SHP77 (cell line): ENCODE results near the gene PTDSS2.
A peak's percentile ranks its signal among the peaks of the same experiment; 100 is the strongest.
"Not testable (repeated sequence)": the region's sequence is repeated elsewhere in the genome, so short reads cannot be mapped to it uniquely, and the experiment has no call there.

ENCODE experiments used
- DNase-seq, 2 experiments: peaks; one replicate each; lab custom pipeline; 2025; lab: John Stamatoyannopoulos, UW

PTDSS2 gene

DNA sequence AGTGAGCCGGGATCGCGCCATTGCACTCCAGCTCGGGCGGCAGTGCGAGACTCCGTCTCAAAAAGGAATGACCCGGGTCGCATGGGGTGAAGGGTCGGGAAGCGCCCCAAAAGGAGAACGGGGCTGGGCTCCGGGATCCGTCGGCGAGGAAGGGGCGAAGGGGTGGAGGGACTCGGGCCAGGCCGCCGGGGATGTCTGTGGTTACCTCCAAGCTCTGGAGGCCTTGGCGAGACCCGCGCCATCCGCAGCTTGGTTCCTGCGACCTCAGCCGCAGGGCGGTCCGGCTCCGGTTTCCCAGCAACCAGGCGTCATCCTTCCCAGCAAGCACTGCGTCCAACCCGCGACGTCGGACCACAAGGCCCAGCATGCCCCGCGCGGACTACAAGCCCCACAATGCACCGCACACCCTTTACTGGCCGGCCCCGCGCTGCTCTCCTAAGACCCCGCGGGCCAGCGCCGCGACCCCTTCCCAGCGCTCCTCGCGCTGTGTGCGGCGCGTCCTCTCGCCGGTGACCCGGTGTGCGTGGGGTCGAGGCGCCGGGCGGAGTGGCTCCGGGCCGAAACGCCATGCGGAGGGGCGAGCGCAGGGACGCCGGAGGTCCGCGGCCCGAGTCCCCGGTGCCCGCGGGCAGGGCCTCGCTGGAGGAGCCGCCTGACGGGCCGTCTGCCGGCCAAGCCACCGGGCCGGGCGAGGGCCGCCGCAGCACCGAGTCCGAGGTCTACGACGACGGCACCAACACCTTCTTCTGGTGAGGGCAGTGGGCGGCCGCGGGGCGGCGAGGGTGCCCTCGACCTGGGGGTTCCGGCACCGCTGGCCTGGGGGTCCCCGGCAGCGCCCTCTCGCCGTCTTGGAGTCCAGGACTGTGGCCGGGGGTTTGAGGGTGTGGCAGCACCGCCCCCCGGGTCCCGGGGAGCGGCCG is at the start of gene PTDSS2:
Gene PTDSS2, plus strand, starts transcription at position 391 of the 920 bp plus-strand sequence. Its CDS starts 177 bp downstream, at position 568.
- DNase-seq, result peak; percentile 75 to 94

DNA sequence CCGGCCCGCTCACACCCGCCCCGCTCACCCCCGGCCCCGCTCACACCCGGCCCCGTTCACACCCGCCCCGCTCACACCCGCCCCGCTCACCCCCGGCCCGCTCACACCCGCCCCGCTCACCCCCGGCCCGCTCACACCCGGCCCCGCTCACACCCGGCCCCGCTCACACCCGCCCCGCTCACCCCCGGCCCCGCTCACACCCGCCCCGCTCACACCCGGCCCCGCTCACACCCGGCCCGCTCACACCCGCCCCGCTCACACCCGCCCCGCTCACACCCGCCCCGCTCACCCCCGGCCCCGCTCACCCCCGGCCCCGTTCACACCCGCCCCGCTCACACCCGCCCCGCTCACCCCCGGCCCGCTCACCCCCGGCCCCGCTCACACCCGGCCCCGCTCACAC is 48.9 kb upstream of the PTDSS2 start:
- not testable (repeated sequence) for DNase-seq

DNA sequence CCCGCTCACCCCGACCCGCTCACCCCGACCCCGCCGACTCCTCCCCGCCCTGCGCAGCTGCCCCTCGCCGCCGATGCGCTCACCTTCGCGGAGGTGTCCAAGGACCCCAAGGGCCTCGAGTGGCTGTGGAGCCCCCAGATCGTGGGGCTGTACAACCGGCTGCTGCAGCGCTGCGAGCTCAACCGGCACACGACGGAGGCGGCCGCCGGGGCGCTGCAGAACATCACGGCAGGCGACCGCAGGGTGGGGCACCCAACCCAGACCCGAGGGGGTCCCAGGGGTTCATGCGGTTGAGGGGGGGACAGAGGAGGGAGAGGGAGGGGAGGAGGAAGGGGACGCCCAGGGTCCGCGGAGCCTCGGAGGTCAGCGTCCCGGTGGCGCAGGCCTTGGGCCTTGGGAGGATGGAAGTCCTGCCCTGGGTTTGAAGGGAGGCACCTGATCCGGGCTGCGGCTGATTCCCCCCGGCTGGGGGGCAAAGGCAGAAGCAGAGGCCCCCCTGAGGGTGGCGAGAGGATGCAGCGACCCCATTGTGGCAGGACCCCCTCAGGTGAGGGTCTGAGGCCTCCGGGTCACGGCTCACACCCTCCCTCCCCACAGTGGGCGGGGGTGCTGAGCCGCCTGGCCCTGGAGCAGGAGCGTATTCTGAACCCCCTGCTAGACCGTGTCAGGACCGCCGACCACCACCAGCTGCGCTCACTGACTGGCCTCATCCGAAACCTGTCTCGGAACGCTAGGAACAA is 46.9 kb upstream of the PTDSS2 start:
- DNase-seq, result no peak

DNA sequence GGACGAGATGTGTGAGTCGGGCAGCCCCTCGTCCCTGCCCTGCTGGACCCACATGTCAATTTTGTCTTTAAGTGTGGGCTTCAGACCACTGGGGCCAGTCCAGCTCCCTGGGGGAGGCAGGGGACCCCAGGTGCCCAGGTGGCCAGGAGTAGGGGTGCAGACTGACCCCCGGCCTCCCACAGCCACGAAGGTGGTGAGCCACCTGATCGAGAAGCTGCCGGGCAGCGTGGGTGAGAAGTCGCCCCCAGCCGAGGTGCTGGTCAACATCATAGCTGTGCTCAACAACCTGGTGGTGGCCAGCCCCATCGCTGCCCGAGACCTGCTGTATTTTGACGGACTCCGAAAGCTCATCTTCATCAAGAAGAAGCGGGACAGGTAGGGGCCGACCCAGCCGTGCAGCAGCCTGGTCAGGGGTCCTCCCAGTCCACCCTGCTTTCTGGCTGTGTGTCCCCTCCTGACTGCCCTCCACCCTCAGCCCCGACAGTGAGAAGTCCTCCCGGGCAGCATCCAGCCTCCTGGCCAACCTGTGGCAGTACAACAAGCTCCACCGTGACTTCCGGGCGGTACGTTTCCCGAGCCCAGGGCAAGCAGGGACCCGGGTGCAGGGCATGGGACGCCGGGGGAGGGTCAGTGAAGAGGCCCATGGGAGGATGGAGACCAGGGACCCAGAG is 46.2 kb upstream of the PTDSS2 start:
- no peak for DNase-seq

DNA sequence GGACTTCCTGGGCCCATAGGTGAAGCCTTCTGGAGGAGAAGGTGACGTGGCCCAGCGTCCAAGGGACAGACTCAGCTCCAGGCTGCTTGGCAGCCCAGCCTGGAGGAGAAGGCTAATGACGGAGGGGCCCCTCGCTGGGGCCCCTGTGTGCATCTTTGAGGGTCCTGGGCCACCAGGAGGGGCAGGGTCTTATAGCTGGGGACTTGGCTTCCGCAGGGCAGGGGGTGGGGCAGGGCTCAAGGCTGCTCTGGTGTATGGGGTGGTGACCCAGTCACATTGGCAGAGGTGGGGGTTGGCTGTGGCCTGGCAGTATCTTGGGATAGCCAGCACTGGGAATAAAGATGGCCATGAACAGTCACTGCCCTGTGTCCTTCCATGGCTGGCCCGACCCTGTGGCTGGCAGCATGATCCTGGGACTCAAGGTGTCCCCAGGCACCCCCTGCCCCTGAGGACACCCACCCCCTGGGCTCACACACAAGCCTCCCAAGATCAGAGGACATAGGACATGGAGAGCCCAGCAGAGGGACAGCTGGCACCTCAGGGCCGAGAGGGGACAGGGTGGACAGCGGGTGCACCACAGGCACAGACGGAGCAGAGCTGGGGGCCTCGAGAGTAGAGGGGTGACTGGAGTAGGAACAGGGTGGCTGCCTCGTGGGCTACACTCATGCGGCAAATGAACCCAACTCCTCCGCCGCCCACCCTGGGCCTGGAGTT is 45.4 kb upstream of the PTDSS2 start:
- DNase-seq, result no peak

DNA sequence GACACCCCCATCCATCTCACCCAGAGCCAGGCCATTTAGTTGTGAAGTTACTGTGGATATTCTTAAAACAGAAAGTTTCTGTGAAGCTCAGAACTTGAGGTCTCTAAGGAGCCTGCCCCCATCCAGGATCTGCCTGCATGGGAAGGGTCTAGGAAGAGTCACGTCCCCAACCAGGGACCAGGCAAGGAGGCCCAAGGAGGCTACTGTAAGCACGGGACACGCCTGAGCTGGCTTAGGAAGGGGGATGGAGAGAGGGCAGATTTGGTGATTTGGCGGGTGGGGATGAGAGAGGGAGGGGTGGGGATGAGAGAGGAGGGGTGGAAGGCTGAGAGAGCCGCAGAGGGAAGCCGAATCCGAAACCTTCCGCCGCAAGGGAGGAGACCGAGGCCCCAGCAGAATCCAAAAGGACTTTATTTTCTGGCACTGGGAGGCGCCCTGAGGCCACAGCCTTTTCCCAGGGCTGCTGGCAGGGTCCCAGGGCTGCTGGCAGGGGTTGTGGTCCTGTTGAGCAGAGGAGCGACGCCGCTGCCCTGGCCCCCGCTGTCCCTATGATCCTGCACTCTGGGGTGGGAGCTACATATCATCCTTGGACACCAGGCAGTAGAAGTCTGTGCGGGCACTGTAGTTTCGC is 44.6 kb upstream of the PTDSS2 start:
- DNase-seq, result no peak

DNA sequence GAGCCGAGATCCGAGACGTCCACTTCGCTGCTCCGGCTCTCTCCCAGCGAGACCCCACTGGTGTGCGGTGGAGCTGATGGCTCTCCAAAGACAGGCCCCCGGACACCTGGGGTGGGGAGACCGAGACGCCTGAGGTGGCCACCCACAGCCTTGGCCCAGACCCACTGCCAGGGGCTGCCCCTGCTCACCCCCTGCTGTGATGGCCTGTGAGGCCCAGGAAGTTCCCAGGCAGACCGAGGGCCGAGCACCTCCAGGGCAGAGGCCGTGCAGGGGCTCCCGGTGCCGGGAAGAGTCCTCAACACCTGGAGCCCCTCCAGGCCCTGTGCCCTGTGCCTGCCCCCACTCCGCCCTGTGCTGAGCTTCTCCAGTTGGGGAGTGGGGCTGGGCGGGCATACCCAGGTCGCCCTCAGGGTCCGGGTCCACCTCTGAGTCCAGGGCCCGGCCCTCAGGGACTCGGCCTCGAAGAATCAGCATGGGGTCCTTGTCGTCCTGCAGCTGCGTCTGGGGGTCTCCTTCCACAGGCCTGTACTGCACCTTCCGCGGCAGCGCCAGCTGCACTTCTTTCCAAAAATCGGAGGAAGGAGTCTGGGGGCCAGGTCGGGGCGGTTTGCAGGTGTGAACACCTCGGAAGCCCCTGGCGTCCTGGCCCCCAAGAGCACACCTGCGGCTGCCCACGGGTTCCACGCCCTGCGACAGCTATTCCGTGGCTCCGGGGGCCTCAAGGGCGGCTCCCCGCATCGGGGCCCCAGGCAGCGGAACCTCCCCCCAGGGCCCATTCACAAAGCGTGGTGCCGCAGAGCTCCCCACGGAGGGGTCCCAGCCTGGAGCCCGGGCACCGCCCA is 43.9 kb upstream of the PTDSS2 start:
- no peak for DNase-seq

DNA sequence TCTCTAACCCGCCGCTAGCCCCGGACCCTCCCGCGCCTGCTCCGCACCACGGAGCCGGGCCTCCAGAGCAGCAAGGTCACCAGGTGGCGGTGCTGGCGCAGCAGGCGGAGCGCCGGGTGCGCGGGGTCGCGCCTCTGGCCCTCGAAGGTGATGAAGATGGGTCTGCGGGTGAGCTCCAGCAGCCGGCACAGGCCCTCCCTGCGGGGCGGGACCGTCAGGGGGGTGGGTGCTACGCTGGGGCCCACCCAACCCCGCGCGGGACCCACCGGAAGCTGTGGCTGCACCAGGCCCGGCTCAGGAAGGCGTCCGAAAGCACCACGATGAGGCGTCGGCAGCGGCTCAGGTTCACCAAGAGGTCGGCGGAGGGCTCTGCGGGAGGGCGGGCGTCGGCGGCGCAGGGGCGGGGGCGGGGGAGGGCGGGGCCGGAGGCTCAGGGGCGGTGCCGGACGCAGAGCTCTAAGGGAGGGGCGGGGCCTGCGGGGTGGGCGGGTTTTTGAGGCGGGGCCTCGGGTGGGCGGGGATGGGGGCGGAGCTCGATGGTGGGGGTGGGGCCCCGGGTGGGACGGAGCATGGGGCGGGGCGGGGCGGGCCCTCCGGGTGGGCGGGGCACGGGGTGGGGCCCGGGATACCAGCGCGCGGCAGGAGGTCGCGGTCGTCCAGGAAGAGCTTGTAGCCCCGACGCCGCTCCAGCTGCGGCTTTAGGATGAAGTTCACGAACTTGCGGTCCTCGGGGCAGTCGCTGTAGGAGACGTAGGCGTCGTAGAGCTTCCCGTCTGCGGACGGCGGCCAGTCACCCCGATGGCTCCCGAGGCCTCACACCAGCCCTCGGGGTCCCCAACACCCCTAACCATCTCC is 43.1 kb upstream of the PTDSS2 start:
- DNase-seq, result peak in 1 of 2 experiments; percentile 43

DNA sequence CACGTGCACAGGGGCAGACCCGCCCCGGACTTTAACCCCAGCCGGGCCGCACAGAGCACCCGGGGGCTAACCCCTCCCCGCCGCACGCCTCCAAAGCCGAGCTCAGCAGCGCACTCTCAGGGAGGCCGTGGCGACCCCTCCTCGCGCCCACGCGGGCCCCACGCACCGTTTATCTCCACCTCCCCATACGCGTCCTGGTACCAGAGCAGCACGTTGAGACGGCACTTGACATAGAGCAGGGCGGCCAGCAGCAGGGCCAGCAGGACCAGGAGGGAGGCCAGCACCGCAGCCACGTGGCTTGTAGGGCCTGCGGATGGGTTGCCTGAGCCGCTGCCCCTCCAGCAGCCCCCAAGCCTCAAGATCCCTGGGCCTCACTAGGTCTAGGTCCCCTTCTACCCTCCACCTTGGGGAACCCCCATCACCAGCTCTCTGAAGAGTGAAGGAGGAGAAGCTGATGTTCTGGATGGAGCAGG is 42.4 kb upstream of the PTDSS2 start:
- no peak for DNase-seq

DNA sequence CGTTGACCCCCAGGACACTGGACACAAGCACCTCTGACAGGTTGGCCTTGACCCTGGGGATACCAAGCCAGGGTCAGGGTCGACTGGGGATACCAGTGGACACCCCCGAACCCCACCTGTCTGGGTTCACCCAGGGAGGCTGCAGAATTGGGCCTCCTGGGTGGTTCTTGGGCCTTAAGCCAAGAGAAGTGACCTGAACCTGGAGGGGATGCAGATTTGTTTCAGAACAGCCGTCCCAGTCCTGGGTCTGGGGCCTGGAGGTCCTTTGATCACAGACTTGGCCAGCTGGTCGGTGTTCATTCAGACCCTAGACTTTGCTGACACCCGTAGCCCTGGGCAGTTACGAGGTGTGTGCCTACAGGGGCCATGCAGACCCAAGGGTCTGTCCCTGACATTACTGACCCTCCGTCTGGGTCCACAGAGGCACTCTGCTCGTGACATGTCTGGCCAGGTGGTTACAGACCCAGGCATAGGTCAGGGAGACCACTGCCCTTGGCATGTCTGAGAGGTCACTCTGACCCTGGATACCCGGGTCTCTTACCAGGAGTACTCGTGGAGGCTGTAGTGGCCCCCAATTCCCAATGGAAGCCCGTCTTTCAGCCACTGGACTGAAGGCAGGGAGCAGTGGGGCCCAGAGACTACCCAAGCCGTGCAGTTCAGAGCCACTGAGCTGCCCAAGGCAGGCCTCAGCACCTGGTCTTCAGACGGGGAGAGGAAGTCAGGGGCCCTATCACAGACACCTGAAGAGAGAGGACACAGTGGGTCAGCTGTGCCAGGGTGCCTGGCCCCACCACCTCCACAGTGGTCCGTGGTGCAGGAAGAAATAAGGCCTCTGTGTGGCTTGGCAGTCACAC is 41.7 kb upstream of the PTDSS2 start:
- no peak for DNase-seq

DNA sequence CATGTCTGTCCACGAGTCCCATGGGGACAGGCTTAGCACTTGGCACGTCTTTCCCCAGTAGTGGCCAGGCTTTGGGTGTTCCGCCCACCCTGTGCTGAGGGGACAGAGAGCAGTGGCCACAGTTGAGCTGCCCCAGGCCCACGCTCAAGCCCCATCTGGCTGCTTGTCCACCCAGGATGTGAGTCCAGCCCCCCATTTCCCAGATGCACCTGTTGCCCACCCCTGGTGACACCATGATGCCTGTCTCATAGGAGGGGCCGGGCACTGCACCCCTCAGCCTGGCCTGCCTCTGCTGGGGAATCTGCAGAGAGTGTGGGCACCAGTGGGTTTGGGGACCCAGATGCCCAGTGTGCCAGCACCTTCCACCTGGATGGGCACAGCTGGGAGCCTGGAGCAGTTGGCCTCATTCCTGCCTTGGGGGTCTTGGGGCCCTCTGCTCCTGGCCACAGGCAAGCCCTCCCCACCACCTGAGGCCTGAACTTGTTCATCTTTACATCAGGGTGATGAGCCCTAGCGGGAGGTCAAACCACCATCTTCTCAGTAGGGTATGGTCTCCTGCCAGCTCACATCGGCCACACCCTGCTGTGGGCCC is 41.0 kb upstream of the PTDSS2 start:
- no peak for DNase-seq

DNA sequence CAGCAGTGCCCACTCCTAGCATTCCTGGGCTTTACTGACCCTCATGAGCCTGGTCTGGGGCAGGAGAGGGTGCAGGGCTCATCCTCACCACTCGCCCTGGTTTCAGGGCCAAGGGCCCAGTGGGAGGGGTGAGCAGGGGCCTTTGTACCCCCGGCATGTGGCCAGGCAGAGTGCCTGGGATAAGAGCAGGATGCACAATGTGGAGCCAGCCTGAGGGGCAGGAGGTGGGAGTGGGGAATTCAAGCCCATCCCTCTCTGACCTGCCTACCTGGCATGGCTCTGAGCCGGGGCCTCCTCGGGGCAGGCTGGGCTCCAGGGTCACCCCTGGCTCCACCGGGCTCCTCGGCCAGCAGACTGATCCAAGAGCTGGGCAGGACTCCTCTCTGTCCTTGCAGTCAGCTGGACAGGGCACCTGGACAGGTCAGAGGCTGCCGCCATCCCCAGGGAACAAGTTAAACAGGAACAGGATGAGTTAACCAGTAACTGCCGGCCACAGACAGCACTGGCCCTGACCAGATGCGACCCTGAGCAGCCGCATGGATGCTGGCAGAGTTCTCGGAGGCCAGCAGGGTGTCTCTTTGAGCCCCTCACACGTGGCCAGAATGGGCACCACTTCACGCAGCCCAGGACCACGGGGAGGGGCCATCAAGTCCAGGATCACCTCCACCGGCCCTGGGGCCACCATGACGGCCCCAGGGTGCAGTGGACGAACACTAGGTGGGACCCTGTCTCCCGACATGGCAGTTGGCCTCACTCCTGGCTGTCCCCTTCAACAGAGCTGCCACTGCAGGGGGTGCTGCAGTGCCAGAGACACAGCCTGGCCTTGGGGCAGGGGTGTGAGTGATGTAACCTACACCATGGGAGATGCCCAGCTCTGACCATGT is 40.2 kb upstream of the PTDSS2 start:
- no peak for DNase-seq

DNA sequence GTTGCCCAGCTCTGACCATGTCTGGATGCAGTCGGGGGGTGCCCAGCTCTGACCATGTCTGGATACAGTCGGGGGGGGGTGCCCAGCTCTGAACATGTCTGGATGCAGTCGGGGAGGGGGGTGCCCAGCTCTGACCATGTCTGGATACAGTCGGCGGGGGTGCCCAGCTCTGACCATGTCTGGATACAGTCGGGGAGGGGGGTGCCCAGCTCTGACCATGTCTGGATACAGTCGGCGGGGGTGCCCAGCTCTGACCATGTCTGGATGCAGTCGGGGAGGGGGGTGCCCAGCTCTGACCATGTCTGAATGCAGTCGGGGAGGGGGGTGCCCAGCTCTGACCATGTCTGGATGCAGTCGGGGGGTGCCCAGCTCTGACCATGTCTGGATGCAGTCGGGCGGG is 39.4 kb upstream of the PTDSS2 start:
- not testable (repeated sequence) for DNase-seq

DNA sequence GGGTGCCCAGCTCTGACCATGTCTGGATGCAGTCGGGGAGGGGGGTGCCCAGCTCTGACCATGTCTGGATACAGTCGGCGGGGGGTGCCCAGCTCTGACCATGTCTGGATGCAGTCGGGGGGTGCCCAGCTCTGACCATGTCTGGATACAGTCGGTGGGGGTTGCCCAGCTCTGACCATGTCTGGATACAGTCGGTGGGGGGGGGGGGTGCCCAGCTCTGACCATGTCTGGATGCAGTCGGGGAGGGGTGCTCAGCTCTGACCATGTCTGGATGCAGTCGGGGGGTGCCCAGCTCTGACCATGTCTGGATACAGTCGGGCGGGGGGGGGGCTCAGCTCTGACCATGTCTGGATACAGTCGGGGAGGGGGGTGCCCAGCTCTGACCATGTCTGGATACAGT is 38.6 kb upstream of the PTDSS2 start:
- not testable (repeated sequence) for DNase-seq

DNA sequence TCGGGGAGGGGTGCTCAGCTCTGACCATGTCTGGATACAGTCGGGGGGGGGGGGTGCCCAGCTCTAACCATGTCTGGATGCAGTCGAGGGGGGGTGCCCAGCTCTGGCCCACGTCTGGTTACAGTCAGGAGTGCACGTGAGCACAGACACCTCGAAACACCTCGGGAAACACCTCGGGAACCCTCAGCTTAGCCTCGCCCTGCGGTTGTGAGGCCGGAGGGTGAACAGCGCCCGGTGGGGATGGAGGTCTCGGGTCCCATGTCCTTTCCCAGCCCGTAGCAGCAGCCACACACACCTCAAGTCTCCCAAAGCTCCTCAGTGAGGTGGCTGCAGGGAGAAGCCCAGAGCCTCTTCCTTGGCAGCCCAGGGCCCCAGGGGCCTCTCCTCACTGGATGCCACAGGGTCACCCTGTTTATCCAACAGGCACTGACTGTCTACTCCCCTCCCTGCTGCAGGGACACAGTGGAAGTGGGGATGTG is 37.4 kb upstream of the PTDSS2 start:
- no peak for DNase-seq

DNA sequence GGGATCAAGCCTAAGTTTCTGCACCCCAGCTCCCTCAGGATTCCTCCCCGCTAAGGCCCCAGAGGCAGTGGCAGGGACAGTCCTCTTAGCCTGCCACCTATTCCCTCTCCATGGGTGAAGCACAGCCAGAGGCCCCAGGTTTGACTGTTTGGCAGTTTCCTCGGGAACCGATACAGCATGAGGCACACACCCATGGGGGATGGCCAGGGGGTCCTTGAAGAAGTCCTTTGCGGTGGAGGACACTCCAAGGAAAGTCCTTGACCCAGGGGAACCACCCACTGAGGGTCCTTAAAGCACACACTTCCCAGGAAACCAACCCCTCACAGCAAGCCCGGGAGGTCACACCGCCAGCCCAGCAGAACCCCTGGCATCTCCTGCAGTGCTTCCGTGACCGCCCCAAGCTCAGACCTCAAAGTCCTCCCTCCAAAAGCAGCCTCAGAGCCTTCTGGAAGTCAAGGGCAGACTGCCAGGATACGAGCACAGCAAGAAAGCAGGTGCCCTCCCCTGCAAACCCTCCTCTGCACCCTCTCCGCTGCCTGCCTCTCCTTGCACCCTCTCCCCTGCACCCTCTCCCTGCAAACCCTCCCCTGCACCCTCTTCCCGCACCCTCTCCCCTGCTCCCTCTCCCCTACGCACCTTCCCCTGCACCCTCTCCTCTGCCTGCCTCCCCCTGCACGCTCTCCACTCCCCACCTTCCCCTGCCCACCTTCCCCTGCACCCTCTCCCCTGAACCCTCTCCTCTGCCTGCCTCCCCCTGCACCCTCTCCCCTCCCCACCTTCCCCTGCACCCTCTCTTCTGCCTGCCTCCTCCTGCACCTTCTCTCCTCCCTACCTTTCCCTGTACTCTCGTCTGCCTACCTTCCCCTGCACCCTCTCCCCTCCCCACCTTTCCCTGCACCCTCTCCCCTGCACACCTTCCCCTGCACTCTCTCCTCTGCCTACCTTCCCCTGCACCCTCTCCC is 36.7 kb upstream of the PTDSS2 start:
- no peak for DNase-seq
